HEK293 (cell line): ENCODE results near the gene NOL4L.

Experiments
- CTCF ChIA-PET: fragments of 350-600 bp; formaldehyde crosslinking; extraction: SDS; loops from one replicate; lab custom pipeline; 2021; ENCODE audit warnings: antibody characterized with exemption; lab: Yijun Ruan, JAX
- POLR2A ChIA-PET: fragments of 300-600 bp; formaldehyde crosslinking; extraction: SDS; loops from one replicate; lab custom pipeline; 2020; ENCODE audit warnings: antibody characterized with exemption, inconsistent platforms; lab: Yijun Ruan, JAX
- H3K27ac ChIP-seq: fragments of 200-500 bp; sonication (Bioruptor generic); 2 replicates; pipeline ENCODE4 v1.5.1; 2014; ENCODE audit warnings: low read depth, low read length, control low read depth, inconsistent platforms; ENCODE audit errors: extremely low read depth
- H3K36me3 ChIP-seq, 2 experiments: fragments of 200-500 bp in 1 of 2; sonication (Bioruptor generic) in 1 of 2; 1 replicate in 1 of 2; 2 replicates in 1 of 2; pipeline ENCODE4 v1.5.1; 2014 to 2017; ENCODE audit warnings: inconsistent platforms in 2 of 2, low read length in 2 of 2; ENCODE audit not compliant: control insufficient read depth in 2 of 2, insufficient read depth in 1 of 2
- H3K4me1 ChIP-seq: fragments of 200-500 bp; sonication (Bioruptor generic); 2 replicates; pipeline ENCODE4 v1.5.1; 2014; ENCODE audit warnings: mild to moderate bottlenecking, low read length, inconsistent platforms; ENCODE audit not compliant: control insufficient read depth, insufficient read depth
- H3K4me3 ChIP-seq: 2 replicates; pipeline ENCODE4 v1.5.1; 2011; ENCODE audit warnings: low read depth, mild to moderate bottlenecking, control low read depth, low read length, moderate library complexity
- H3K9me3 ChIP-seq: fragments of 200-500 bp; sonication (Bioruptor generic); 2 replicates; pipeline ENCODE4 v1.5.1; 2014; ENCODE audit warnings: low read depth, low read length, inconsistent platforms; ENCODE audit not compliant: control insufficient read depth, insufficient read depth
- HOXA7 ChIP-seq: sonication (generic); formaldehyde crosslinking; IDR thresholded peaks from 2 replicates; pipeline ENCODE4 v1.8.1; 2022; ENCODE audit warnings: missing genetic modification reagents, borderline replicate concordance
- MYNN ChIP-seq: fragments of 450-650 bp; formaldehyde crosslinking; IDR thresholded peaks from 2 replicates; pipeline ENCODE4 v1.5.1; 2016; ENCODE audit warnings: missing biosample characterization, missing genetic modification characterization, borderline replicate concordance
- SALL2 ChIP-seq: fragments of 450-650 bp; formaldehyde crosslinking; IDR thresholded peaks from 2 replicates; pipeline ENCODE4 v1.5.0; 2017; ENCODE audit warnings: missing biosample characterization, mild to moderate bottlenecking, missing genetic modification characterization, borderline replicate concordance
- ZBTB20 ChIP-seq: fragments of 450-650 bp; formaldehyde crosslinking; IDR thresholded peaks from 2 replicates; pipeline ENCODE4 v1.5.1; 2016; ENCODE audit warnings: missing biosample characterization, missing genetic modification characterization
- ZFP69B ChIP-seq: fragments of 450-650 bp; formaldehyde crosslinking; IDR thresholded peaks from 2 replicates; pipeline ENCODE4 v1.5.1; 2016; ENCODE audit warnings: missing biosample characterization, missing genetic modification characterization
- ZNF133 ChIP-seq: fragments of 450-650 bp; formaldehyde crosslinking; IDR thresholded peaks from 2 replicates; pipeline ENCODE4 v1.5.1; 2016; ENCODE audit warnings: missing biosample characterization, missing genetic modification characterization
- ZNF138 ChIP-seq: fragments of 450-650 bp; formaldehyde crosslinking; IDR thresholded peaks from 2 replicates; pipeline ENCODE4 v1.5.1; 2016; ENCODE audit warnings: missing biosample characterization, missing genetic modification characterization, borderline replicate concordance
- ZNF214 ChIP-seq: fragments of 450-650 bp; formaldehyde crosslinking; IDR thresholded peaks from 2 replicates; pipeline ENCODE4 v1.5.1; 2017; ENCODE audit warnings: missing biosample characterization, mild to moderate bottlenecking, missing genetic modification characterization, borderline replicate concordance
- ZNF23 ChIP-seq: fragments of 450-650 bp; formaldehyde crosslinking; IDR thresholded peaks from 2 replicates; pipeline ENCODE4 v1.5.1; 2016; ENCODE audit warnings: missing biosample characterization, missing genetic modification characterization, borderline replicate concordance
- ZNF664 ChIP-seq: fragments of 450-650 bp; formaldehyde crosslinking; IDR thresholded peaks from 2 replicates; pipeline ENCODE4 v1.5.1; 2016; ENCODE audit warnings: missing biosample characterization, missing genetic modification characterization
- TF ChIP-seq, protein P1 (sequence below): fragments of 450-650 bp; formaldehyde crosslinking; IDR thresholded peaks from 2 replicates; pipeline ENCODE4 v1.5.1; 2017; ENCODE audit warnings: missing biosample characterization, missing genetic modification characterization
- TF ChIP-seq, protein P2 (sequence below): fragments of 450-650 bp; formaldehyde crosslinking; IDR thresholded peaks from 2 replicates; pipeline ENCODE4 v1.5.1; 2016; ENCODE audit warnings: missing biosample characterization, missing genetic modification characterization
- TF ChIP-seq, protein P3 (sequence below): fragments of 450-650 bp; formaldehyde crosslinking; conservative IDR thresholded peaks from 2 replicates; pipeline ENCODE4 v1.5.1; 2016; ENCODE audit warnings: low read depth, missing biosample characterization, missing genetic modification characterization
- TF ChIP-seq, protein P4 (sequence below): fragments of 450-650 bp; formaldehyde crosslinking; IDR thresholded peaks from 2 replicates; pipeline ENCODE4 v1.5.1; 2016; ENCODE audit warnings: missing biosample characterization, missing genetic modification characterization

Gene NOL4L

DNA sequence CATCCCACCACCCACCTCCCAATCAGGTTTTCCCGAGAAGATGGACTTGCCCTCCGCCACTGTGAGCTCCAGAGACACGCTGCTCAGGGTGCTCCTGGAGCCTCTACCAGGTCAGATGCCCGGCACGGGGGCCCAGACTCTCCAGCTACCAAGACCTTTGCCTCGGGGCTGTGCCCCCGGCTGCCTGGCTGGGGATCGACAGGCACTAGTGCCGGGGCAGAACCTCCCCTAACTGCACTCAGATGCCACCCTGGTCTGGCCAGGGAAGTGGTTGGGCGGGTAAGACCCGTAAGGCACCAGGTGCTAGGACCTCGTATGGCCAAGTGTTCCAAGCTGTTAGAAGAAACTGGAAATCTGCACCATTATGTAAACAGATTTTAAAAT lies 126.3 kb downstream of the NOL4L start:
- no peak overlapping the region for H3K27ac ChIP-seq
- POLR2A ChIA-PET, result interaction anchor here (0.6 to 0.7 kb wide), 2 partner anchors 181 to 596 kb away, joined by 3 read pairs; no protein-coding TSS in a partner anchor
- H3K4me3 ChIP-seq, result no peak overlapping the region
- no peaks in the 10 kb centered on the region for H3K9me3 ChIP-seq
- H3K4me1 ChIP-seq, result no peaks in the 10 kb centered on the region; the same call in 1 of the 2 replicates
- TF ChIP-seq, protein P1, sequence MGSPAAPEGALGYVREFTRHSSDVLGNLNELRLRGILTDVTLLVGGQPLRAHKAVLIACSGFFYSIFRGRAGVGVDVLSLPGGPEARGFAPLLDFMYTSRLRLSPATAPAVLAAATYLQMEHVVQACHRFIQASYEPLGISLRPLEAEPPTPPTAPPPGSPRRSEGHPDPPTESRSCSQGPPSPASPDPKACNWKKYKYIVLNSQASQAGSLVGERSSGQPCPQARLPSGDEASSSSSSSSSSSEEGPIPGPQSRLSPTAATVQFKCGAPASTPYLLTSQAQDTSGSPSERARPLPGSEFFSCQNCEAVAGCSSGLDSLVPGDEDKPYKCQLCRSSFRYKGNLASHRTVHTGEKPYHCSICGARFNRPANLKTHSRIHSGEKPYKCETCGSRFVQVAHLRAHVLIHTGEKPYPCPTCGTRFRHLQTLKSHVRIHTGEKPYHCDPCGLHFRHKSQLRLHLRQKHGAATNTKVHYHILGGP, result no peak
- TF ChIP-seq ZNF214 (tag by site-specific recombination), result no peak
- TF ChIP-seq ZNF23 (tag by site-specific recombination), result no peak
- no peak for TF ChIP-seq HOXA7 (CRISPR knock-in tag)
- no peak for TF ChIP-seq MYNN
- TF ChIP-seq, protein P2, sequence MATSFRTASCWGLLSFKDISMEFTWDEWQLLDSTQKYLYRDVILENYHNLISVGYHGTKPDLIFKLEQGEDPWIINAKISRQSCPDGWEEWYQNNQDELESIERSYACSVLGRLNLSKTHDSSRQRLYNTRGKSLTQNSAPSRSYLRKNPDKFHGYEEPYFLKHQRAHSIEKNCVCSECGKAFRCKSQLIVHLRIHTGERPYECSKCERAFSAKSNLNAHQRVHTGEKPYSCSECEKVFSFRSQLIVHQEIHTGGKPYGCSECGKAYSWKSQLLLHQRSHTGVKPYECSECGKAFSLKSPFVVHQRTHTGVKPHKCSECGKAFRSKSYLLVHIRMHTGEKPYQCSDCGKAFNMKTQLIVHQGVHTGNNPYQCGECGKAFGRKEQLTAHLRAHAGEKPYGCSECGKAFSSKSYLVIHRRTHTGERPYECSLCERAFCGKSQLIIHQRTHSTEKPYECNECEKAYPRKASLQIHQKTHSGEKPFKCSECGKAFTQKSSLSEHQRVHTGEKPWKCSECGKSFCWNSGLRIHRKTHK (tag by site-specific recombination), result no peak
- no peak for TF ChIP-seq ZNF138 (tag by site-specific recombination)
- CTCF ChIA-PET, result interaction anchor here (1.3 kb wide), 1 partner anchor 63 kb away, joined by 5 read pairs; no protein-coding TSS in a partner anchor
- H3K36me3 ChIP-seq, result peaks cover 0 to 5% of the 10 kb centered on the region in 2 experiments; a peak in 1 of 3 replicates

DNA sequence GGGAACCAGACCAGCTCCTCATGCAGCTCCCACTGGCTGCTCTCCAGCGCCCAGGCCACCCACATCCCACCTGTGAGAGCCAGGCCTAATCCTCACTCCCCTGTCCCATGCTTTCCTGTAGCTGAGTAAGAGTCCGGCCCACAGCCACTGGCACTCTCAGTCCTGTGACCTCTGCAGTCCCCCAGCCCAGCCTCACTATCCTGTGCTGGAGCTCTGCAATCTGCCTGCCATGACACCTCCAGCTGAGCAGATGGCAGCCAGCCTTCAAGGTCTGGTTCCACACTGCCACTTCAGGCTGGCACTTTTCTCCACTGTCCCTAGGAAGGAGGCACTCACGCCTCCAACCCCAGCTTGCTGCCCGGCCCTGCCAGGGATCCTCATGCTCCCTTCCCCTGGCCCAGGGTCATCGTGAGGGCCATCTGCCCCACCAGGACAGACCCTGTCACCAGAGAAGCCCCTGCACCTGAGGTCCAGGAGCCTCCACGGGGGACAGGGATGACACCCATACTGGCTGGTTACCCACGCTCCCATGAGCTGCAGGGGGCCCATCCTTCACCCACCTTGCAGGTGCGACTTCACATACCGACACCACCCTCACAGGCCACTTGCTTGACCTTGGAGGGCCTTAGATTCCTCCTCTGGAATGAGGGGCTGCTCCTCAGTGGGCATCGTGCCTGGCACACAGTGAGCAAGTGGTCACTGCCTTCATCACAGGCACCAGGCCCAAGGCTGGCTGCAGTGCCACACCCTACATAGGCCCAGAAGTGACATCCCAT lies 126.9 kb downstream of the NOL4L start:
- Histone ChIP-seq H3K36me3 (peaks cover 0 to 11% of the 10 kb centered on the region in 2 experiments; a peak in 1 of 3 replicates), H3K9me3 (no peaks in the 10 kb centered on the region), H3K4me1 (no peaks in the 10 kb centered on the region; the same call in 1 of the 2 replicates), H3K4me3 (no peak overlapping the region), H3K27ac (no peak overlapping the region)
- TF ChIP-seq ZFP69B (tag by site-specific recombination), result no peak
- TF ChIP-seq, protein P3, sequence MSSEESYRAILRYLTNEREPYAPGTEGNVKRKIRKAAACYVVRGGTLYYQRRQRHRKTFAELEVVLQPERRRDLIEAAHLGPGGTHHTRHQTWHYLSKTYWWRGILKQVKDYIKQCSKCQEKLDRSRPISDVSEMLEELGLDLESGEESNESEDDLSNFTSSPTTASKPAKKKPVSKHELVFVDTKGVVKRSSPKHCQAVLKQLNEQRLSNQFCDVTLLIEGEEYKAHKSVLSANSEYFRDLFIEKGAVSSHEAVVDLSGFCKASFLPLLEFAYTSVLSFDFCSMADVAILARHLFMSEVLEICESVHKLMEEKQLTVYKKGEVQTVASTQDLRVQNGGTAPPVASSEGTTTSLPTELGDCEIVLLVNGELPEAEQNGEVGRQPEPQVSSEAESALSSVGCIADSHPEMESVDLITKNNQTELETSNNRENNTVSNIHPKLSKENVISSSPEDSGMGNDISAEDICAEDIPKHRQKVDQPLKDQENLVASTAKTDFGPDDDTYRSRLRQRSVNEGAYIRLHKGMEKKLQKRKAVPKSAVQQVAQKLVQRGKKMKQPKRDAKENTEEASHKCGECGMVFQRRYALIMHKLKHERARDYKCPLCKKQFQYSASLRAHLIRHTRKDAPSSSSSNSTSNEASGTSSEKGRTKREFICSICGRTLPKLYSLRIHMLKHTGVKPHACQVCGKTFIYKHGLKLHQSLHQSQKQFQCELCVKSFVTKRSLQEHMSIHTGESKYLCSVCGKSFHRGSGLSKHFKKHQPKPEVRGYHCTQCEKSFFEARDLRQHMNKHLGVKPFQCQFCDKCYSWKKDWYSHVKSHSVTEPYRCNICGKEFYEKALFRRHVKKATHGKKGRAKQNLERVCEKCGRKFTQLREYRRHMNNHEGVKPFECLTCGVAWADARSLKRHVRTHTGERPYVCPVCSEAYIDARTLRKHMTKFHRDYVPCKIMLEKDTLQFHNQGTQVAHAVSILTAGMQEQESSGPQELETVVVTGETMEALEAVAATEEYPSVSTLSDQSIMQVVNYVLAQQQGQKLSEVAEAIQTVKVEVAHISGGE (tag by site-specific recombination), result no peak
- peak; percentile 13; the same call in 1 of the 2 replicates for TF ChIP-seq ZBTB20 (tag by site-specific recombination)
- TF ChIP-seq, protein P4, sequence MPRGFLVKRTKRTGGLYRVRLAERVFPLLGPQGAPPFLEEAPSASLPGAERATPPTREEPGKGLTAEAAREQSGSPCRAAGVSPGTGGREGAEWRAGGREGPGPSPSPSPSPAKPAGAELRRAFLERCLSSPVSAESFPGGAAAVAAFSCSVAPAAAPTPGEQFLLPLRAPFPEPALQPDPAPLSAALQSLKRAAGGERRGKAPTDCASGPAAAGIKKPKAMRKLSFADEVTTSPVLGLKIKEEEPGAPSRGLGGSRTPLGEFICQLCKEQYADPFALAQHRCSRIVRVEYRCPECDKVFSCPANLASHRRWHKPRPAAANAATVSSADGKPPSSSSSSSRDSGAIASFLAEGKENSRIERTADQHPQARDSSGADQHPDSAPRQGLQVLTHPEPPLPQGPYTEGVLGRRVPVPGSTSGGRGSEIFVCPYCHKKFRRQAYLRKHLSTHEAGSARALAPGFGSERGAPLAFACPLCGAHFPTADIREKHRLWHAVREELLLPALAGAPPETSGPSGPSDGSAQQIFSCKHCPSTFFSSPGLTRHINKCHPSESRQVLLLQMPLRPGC (tag by site-specific recombination), result no peak
- TF ChIP-seq ZNF664 (tag by site-specific recombination), result no peak
- TF ChIP-seq SALL2 (tag by site-specific recombination), result no peak
- TF ChIP-seq ZNF133, result no peak
- CTCF ChIA-PET, result interaction anchor here (0.6 to 1.3 kb wide), 4 partner anchors 27 to 194 kb away, joined by 3 to 5 read pairs (median 4); no protein-coding TSS in a partner anchor
- POLR2A ChIA-PET, result interaction anchor here (0.7 kb wide), 1 partner anchor 595 kb away, joined by 3 read pairs; no protein-coding TSS in a partner anchor
